Heart left ventricle (tissue), 13 donors: ENCODE results near the gene CD4.

Experiments used
- POLR2A ChIP-seq, 2 donors: fragments of 450-650 bp; IDR thresholded peaks; one replicate each; pipeline ENCODE4 v1.6.1; 2017; ENCODE audit warnings: antibody characterized with exemption in 2 of 2, mild to moderate bottlenecking in 2 of 2, moderate library complexity in 2 of 2
- TF ChIP-seq, protein P1 (sequence below), 12 donors: fragments of 200-600 bp; sonication (generic) in 4 of 12; IDR thresholded peaks; one replicate each; pipeline versions ENCODE4 v1.5.0 to v1.8.0; 2018 to 2022; ENCODE audit warnings: antibody characterized with exemption in 12 of 12, mild to moderate bottlenecking in 5 of 12
- donor health status: ischemic (EF 13 %, LVEDD 7.1; RV severe dilation, severe dysfunction).
- donor health status: DM: no; HTN: yes; CAD: no.
- donor health status: DM: no; HTN: no; CAD: no.
- donor health status: ischemic (EF 25% LVEDD 6.9; RV normal size, moderate dysfunction).
- donor health status: ischemic (EF 25% LVEDD 5.7; RV mildly dilated, moderate dysfunction).
- donor health status: ischemic (EF 35%, LVEDD 5.7; RV mildly dilated, moderate dysfunction).
- donor health status: nonischemic (EF 11% LVEDD 7.7; RV severe dilation, severe dysfunction).
- donor health status: DM: yes; HTN: yes; CAD: no.
- donor health status: PGD.
- donor health status: ischemic (EF 29% LVEDD 5.4; RV normal size, mild dysfunction).
- donor health status: nonischemic (EF 23%, LVEDD 6.1; RV moderate dilation, normal function).

DNA sequence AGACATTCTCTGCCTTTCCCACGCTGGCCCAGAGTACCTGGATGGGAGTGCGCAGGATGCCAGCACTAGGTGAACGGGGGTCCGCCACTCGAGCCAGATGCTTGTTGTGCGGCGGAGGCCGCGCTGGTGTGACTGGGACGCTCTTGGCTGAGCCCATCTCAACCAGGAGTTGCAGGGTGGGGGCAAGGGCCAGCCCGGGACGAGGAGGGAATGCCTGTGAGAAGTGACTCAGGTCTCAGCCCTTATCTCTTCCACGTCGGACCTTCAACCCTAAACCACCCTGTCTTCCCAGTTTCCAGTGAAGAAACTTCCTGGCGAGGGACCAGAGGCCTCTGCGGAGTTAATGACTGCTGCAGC is 61.4 kb downstream of the CD4 start:
- no peak for TF ChIP-seq POLR2A (IDR thresholded peaks at IDR 0.05)
- TF ChIP-seq, protein P1, sequence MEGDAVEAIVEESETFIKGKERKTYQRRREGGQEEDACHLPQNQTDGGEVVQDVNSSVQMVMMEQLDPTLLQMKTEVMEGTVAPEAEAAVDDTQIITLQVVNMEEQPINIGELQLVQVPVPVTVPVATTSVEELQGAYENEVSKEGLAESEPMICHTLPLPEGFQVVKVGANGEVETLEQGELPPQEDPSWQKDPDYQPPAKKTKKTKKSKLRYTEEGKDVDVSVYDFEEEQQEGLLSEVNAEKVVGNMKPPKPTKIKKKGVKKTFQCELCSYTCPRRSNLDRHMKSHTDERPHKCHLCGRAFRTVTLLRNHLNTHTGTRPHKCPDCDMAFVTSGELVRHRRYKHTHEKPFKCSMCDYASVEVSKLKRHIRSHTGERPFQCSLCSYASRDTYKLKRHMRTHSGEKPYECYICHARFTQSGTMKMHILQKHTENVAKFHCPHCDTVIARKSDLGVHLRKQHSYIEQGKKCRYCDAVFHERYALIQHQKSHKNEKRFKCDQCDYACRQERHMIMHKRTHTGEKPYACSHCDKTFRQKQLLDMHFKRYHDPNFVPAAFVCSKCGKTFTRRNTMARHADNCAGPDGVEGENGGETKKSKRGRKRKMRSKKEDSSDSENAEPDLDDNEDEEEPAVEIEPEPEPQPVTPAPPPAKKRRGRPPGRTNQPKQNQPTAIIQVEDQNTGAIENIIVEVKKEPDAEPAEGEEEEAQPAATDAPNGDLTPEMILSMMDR (IDR thresholded peaks at IDR 0.05), result no peak
